Left lung (tissue), 8 donors: Measurements from ENCODE around the gene GTF3C4. TPM values are rescaled to one million over a fixed set of nuclear protein-coding genes. Genes with fewer than 3 reads are reported as not detected.

Experiments
- polyA plus RNA-seq, 6 donors: library from polyadenylated mRNA; unstranded; fragments of 120-200 nt; gene quantifications; one replicate each; pipeline ENCODE4 v1.2.1, GENCODE V29; 2013; ENCODE audit not compliant: insufficient read length in 6 of 6
- total RNA-seq, 2 donors: library from RNA; stranded (reverse); fragmentation: NEBNext Ultra II Directional; extraction: Animal tissue kit (Norgen Biotek cat#: 25700); gene quantifications; one replicate each; pipeline ENCODE4 v1.2.1, GENCODE V29; 2021
- donor health status: DM: no; HTN: yes; CAD: no.
- donor health status: DM: no; HTN: no; CAD: no.

Gene GTF3C4
- total and polyA plus RNA-seq, 8 donors: 13.1 to 25.6 (median 23.8) TPM

Other genes starting within 250 kb of the GTF3C4 start
- not detected for gene BARHL1, start 87.9 kb upstream of the GTF3C4 start, total RNA-seq
- gene BARHL1, start 87.9 kb upstream of the GTF3C4 start, polyA plus RNA-seq: not detected
- 10 to 100 TPM; 12.4 to 15.0 TPM for gene DDX31, start 481 bp upstream of the GTF3C4 start, total RNA-seq
- 10 to 100 TPM; 12.0 to 16.5 (median 14.9) TPM for gene DDX31, start 481 bp upstream of the GTF3C4 start, polyA plus RNA-seq
- gene AK8, start 207.8 kb downstream of the GTF3C4 start, total RNA-seq: 1 to 10 TPM in 1 of 2 donors, under 1 TPM in 1; 0.55 to 1.9 TPM
- gene AK8, start 207.8 kb downstream of the GTF3C4 start, polyA plus RNA-seq: 1 to 10 TPM; 1.1 to 3.6 (median 3.0) TPM
- gene SPACA9, start 208.4 kb downstream of the GTF3C4 start, total RNA-seq: 1 to 10 TPM; 6.9 to 7.8 TPM
- gene SPACA9, start 208.4 kb downstream of the GTF3C4 start, polyA plus RNA-seq: 10 to 100 TPM in 4 of 6 donors, 1 to 10 TPM in 2; 8.4 to 13.4 (median 10.9) TPM